Fibroblast of peridontal ligament (primary cell): ENCODE measurements around the gene CISD3.
A peak's percentile ranks its signal among the peaks of the same experiment; 100 is the strongest.

Source experiments
- DNase-seq: peaks from one replicate; pipeline ENCODE4 v3.0.0-alpha.2; 2010; ENCODE audit errors: extremely low read depth

CISD3 gene, protein sequence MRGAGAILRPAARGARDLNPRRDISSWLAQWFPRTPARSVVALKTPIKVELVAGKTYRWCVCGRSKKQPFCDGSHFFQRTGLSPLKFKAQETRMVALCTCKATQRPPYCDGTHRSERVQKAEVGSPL

DNA sequence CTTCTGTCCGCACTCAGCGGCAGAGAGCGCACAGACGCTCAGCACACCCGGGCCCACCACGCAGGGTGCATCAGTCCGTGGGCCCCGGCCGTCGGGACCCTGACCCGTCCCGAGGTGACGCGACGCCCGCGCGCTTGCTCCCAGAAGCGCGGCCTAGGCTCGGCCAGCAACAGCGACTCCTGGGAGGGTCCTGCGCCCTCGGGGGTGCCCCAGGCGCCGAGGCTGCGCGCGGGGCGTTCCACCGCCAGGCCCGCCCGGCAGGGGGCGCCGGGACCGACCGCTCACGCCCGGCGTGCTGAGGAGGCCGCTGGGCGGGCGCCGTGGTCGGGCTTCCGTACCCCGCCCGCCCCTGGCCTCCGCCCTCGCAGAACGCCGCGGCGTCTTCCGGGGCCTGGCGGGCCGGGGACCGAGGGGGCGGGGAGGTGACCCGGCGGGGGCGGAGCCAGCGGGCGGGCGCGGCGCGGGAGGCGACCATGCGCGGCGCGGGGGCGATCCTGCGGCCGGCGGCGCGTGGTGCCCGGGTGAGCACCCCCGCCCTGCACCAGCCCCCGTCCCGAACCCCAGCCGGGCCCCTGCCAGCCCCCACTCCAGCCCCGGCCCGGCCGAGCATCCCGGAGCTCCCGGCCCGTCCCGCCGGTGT, at the start of gene CISD3:
Gene CISD3, plus strand, starts transcription at position 456 of the 640 bp plus-strand sequence. Its CDS starts 18 bp downstream, at position 474.
- DNase-seq: peak; percentile 69

DNA sequence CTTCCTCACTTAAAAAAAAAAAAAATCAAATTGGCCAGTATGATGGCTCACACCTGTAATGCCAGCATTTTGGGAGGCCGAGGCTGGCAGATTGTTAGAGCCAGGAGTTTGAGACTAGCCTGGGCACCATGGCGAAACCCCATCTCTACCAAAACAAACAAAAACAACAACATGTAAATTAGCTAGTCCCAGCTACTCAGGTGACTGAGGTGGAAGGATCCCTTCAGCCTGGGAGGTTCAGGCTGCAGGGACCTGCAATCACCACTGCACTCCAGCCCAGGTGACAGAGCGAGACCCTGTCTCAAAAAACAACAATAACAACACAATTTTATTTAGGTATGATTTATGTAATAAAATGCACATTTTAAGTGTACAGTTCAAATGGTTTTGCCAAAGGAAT, 49.0 kb upstream of the CISD3 start:
- no peak for DNase-seq

DNA sequence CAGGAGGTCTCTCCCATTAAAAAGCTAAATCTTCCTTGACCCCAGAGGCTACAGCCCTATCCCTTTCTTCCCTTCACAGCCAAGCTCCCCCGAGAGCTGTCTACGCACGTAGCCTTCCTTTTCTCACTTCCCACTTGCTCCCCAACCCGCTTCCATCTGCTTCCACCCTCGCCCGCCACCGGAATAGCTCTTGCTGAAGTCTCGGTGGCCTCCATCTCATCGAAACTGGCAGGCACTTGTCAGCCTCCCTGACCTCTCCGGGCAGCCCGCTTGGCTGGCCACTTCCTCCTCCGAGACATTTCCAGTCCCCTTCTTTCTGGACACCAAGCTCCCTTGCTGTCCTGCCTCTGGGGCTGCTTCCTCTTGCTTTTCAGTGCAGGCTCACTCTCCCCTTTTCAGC, 44.6 kb upstream of the CISD3 start:
- no peak for DNase-seq

DNA sequence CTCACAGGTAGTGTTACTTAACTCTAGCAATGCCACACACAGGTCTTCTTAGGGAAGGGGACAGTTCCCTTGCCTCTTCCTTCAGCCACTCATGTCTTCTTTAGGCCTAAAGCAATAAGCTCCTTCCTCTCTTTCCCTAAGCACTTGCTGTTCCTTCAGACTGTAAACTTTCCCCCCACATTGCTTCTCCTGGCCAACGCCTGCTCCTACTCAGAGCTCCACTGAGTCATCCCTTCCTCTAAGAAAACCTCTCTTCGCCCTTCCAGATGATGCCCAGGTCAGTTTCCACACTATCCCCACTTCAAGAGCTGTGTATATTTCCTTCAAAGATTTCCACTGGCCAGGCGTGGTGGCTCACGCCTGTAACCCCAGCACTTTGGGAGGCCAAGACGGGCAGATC, 42.9 kb upstream of the CISD3 start:
- peak; percentile 37 for DNase-seq

DNA sequence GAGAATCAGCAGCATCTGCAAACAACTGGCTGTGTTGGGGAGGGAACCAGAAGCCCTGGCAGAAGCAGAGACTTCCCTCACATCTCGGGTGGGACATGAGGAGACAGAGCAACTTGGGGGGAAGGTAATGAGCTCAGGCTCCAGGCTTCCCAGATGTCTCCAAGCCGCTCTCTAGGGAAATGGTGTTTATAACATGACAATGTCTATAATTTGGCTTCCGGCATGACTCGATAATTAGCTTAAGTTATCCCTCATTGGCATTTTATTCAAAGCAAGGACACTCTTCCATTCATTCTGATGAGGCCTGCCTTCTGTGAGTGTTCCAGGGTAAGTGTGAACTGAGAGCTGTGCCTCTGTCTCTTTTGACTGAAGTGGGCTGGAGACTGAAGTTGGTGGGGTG, 39.8 kb upstream of the CISD3 start:
- DNase-seq: no peak

DNA sequence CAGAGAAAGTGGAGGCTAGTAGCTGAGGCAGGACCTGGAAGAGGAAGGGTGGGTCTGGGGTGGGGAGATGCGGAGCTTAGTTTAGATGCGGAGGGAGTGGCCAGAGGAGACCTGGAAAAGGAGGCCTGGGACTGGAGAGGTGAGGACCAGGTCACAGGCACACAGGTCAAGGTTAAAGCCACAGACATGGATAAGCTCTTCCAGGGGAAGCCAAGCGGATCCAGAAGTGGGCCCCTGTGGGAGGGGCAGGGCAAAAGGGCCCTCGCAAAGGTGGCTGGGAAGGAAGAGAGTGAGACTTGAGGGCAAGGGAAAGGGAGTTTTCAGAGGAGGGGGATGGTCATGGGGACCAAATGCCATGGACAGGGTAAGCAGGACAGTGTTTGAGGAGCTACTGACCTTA, 39.0 kb upstream of the CISD3 start:
- no peak for DNase-seq

DNA sequence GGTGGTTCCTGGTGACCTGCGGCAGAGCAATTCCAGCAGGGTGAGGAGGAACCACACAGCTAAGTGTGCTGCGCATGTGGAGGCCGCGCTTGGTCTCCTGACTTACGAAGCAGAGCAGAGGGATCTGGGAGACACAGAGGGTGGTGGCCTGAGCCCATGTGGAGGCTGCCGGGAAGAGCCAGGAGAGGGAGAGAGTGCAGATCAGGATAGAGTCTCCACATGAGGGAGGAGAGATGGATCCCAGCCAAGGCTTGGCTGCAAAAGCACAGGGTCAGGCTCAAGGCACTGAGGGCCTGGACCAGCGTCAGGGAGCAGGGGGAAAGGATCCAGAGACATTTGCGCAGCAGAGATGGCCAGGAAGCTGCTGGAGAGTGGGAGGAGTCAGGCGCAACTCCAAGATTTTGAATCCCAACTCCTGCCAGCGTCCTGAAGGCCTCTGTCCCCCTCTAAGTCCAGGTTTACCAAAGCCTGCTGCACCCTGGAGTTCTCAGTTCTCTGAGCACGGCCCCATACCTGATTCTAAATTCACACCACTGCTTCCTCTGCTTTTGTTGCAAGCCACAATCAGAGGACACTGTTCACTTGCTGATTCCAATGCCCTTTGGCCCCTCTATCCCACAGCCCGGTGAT, 36.3 kb upstream of the CISD3 start:
- peak; percentile 84 for DNase-seq

DNA sequence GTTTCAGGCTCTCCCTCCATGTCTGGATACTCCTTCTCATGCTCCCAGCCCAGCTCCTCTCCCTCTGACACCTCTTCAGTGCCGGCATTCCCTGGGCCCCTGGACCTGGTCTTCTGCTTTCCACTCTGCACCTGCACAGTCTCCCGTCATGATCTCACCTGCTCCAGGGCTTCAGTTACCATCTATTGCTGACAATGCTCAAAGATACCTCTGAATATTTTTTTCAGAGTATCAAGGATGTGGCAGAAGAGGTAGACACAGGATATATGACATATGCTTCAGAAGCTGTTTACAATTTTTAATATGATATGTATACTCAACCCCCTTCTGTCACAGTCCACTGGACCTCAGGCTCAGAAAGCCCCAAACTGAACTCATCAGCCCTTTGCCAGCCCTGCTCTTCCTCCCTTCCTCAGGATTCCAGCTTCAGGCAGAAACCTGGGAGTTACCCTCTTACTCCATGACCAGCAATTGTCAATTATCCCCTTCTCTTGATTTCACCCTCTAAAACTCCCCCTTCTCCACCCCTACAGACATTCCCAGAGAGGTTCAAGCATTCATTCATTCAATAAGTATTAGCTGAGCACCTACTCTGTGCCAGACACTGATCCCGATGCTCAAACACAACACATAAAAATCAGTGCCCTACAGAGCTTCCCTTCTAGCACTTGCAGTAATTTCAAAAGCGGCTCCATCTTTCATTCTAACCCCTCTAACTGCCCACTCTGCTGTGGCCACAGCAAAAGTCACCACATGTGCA, 32.9 kb upstream of the CISD3 start:
- no peak for DNase-seq

DNA sequence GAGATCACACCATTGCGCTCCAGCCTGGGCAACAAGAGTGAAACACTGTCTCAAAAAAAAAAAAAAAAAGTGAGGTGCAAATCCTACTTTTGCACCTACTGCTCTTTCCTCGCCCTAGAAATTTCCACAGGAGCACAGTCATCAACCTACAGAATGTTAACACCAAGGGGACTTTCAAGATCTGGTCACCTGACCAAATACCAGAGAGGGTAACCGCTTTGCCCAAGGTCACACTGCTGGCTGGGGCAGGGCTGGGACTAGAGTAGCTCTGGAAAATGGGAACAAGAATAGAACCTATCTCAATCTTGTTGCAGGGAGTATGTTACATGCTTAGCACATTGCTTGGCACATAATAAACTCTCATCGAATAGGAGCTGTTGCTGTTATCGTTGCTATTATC, 31.4 kb upstream of the CISD3 start:
- DNase-seq: no peak

DNA sequence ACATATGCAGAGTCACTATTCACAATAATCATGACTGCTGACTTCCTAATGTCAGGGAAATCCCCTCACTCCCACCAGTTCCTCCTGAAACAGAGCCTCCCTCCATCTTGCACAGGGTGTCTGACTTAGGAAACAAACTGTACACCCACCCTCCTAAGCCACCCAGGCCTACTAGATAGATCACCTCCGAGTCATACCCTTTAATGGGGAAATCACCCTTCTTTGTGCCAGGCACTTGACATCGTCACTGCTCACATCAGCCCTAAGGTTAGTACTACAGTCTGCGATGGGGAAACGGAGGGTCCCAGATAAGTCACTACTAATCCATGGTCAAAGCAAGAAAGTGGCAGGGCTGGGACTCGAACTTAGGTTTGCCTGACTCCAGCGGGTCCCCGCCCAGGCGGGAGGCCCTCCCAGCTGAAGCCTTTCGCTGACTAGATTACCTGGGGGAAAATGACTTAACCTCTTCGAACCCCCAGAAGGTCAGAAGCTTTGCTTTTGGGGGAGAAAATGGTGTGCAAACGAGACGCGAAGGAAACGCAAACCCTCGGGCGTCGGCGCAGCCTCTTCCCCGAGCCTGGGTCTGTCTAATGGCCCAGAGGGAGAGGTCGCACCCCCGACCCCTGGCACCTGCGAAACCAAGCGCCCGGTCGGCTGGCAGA, 28.5 kb upstream of the CISD3 start:
- peak; percentile 32 for DNase-seq

DNA sequence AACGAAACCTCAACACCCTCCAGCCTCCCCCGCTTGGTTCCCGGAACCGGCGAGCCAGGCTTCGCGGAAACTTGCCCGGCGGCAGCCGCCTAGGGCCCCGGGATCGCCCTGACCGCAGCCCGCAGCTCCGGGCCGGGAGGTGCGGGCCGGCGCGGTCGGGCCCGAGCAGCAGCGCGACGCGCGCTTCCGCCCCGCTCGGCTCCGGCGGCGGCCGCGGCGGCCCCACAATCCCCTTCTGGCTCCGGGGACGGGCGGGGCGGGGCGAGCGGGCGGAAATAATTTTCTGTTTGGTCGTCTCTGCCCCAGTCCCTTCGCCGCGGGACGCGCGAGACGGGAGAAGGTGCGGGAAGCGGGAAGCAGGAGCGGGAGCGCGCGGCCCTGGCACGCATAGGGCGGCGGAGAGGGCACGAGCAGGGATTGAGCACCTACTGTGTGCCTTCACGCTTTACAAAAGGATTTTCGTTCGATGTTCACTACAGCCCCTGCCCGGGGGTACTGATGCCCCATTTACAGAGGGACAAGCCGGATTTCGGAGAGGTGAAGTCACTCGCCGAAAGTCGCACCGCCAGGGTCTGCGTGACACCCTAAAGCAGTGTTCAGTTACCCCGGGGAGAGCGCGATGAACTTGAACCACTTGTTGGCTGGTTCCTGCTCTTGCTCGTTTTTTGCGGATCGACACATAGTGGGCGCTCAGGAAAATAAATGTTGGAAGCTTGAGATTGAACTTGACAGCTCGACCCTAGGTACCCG, 27.8 kb upstream of the CISD3 start:
- peak; percentile 73 for DNase-seq

DNA sequence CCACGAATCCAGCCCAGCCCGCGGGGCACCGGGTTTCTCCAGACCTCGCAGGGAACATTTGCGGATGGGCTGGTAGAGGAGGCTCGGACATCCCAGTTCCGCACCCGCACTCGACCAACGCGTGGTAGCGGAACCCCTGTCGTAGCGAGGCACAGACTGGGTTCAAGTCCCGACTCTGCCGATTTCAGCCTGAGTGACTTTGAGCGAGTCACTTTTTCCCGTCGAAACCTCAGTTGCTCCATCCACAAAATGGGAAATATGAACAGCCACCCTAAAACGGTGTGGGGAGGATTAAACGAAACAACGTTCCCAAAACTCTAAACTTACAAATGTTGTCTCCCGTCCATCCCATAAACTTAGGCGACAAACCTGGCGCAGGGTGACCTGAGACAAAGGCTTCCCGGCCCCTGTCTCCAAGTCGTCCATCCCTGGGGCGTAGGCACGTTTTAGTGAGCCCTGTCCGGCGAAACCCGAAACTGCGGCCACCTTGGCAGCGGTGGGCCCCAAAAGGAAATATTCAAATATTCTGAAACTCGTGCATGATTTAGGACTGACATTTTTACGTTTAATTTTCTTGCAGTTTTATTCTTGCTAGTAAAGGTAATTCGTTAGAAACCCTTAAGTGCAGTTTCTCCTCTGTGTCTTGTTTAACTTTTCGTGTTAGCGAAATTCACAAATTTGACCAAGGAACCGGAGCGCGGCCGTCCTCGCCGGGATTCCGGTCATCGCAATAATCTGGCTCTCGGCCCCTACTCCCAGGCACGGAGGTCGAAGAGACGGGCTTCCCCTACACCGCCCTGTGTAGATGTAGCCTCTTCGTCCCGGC, 27.0 kb upstream of the CISD3 start:
- no peak for DNase-seq

DNA sequence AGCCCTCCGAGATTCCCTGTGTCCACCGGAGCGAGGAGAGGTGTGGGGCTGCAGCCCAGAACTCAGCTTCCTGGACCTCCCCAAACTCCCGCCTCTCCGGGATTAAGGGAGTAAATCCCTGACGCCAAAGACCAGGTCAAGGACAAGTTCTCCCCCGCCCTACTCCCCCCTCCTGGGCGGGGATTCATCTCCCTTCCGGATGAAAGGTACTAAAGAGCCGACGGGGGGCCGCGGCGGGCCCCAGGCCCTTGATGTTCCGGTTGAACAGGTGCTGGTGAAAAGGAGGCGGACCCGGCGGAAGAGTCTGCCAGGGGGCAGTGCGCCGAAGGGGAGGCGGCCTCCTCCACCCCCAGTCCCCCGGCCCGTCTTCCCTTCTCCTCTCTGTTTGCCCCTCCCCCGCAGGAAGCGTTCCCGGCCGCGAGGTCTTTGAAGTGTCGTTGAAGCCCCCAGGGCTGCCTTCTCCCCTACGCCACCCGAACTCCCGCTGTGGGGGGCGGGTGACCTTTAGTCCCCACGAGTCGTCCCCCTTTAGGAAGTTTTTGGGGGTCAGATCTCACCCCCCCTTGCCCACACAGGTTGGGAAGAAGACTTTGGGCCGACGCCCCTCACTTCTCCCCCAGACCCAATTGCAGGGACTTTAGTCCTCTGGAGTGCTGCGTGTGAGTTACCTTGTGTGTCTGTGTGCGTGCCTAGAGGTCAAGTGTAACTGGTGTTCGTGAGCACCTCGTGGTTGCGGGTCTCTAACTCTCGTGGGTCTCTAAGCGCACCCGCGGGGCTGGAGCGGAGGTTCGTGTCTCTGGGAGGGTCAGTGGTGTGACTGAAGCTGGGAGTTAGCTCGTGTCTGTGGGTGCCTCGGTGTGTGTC, 26.2 kb upstream of the CISD3 start:
- no peak for DNase-seq

DNA sequence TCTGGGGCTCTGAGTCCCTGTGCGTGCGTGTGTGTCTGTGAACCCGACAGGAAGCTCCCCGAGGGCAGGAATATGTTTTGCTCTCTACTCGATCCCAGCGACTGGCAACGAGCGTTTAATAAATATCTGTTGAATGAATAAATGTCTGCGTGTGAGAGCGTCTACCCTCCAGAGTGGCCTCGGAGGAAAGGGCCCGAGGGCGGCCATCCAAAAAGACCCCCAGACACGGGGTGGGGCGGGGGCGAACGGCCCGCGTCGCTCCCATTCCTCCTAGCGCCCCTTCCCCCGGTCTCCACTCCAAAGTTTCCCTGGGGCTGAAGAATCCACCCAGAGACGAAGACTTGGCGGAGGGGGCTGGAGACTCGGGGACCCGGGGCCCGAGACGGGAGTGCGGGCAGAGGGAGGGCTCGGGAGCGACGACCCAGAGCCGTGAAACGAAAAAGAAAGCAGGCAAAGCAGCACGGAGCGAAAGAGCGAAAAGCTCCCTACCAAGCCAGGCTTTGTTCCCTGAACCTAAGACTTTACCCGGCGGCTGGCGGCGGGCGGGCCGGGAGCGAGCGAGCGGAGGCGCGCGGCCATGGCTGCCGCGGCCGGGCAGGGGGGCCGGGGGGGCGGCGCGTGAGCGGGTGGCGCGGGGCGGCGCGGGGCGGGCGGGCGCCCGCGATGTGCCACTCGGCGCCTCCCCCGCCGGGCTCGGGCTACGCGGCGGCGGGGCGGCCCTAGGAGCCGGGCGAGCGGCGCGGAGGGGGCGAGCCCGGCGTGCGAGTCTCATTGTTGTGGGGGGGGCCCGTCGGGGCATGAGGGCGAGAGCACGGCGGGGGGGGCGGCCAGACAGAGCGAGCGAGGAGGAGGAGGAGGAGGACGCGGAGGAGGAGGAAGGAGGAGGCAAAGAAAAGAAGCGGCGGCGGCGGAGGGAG, 25.3 kb upstream of the CISD3 start, which contains the start of gene MLLT6:
Gene MLLT6, plus strand, starts transcription at position 668 of the 917 bp plus-strand sequence. CDS start 360 bp downstream, outside the sequence.
- peak; percentile 74 for DNase-seq

DNA sequence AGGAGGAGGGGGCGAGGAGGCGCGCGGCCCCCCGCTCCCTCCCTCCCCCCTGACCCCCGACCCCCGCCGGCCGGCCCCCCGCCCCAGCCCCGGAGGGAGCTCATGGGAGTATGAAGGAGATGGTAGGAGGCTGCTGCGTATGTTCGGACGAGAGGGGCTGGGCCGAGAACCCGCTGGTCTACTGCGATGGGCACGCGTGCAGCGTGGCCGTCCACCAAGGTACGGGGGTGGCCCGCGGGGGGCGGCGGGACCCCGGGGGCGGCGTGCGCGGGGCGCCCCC, 24.7 kb upstream of the CISD3 start:
- no peak for DNase-seq

DNA sequence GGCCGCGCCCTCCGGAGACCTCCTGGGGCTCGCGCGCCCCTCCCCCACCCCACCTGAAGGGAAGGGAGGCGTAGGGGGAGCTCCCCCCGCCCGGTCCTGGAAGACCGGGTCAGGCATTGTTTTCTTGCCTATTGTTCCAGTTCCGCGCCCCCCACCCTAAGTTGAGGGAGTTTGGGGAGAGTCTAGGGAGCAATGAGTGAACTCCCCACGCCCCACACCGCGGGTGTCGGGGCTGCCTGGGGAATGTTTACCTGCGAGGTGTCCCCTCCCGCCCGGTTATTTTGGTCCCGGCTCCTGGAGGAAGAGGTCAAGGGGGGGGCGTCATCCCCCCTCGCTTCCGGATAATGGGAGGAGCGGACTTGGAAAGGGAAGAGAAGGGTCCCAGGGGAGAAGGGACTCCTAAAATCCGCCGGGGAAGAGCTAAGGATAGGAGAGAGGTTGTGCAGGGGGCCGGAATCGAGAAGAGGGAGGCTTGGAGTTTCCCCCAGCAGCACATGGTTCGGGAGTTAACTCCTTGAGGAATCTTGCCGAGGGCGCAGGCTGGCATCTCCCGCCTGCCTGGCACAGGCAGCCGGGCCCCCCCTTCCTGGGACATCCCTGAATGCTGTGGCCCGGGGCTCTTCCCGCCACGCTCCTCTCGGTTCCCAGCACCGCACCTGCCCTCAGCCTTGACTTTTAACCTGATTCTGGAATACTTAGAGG, 24.2 kb upstream of the CISD3 start:
- no peak for DNase-seq

DNA sequence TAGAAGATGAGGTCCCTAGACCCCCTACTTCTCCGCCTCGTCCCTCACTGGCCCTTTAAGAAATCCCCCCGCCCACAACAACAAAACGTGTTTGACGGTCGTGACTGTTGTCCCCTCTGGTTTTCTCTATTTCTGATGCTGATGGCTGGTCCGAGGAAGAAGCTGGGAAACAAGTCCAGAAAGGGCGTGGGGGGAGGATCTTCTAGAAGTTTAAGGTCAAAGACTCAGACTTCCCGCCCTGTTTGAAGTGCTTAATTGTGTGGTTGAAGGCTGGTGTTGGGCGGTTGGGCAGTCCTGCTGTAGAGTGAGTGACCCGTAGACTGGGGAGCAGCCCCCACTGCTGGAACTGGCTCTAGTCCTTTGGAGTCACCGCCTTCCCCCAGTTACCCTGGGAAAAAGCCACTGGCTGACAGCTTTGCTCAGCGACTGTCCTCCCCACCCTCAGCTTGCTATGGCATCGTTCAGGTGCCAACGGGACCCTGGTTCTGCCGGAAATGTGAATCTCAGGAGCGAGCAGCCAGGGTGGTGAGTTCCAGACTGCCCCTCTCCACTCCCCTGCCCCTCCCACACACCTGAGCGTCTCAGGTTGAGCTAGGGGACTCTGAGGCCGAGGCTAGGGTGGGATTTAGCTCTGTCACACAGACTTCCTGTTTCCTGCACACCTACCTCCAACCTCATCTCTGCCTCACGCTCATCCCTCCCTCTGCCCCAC, 23.5 kb upstream of the CISD3 start:
- no peak for DNase-seq
